HEK293 (cell line): Measurements from ENCODE around the gene OTUB2.

Source experiments
- CTCF ChIA-PET: fragments of 350-600 bp; formaldehyde crosslinking; extraction: SDS; loops from one replicate; lab custom pipeline; 2021; ENCODE audit warnings: antibody characterized with exemption; lab: Yijun Ruan, JAX
- POLR2A ChIA-PET: fragments of 300-600 bp; formaldehyde crosslinking; extraction: SDS; loops from one replicate; lab custom pipeline; 2020; ENCODE audit warnings: antibody characterized with exemption, inconsistent platforms; lab: Yijun Ruan, JAX
- H3K27ac ChIP-seq: fragments of 200-500 bp; sonication (Bioruptor generic); 2 replicates; pipeline ENCODE4 v1.5.1; 2014; ENCODE audit warnings: low read depth, low read length, control low read depth, inconsistent platforms; ENCODE audit errors: extremely low read depth
- H3K36me3 ChIP-seq, 2 experiments: fragments of 200-500 bp in 1 of 2; sonication (Bioruptor generic) in 1 of 2; 1 replicate in 1 of 2; 2 replicates in 1 of 2; pipeline ENCODE4 v1.5.1; 2014 to 2017; ENCODE audit warnings: inconsistent platforms in 2 of 2, low read length in 2 of 2; ENCODE audit not compliant: control insufficient read depth in 2 of 2, insufficient read depth in 1 of 2
- H3K4me1 ChIP-seq: fragments of 200-500 bp; sonication (Bioruptor generic); 2 replicates; pipeline ENCODE4 v1.5.1; 2014; ENCODE audit warnings: mild to moderate bottlenecking, low read length, inconsistent platforms; ENCODE audit not compliant: control insufficient read depth, insufficient read depth
- H3K4me3 ChIP-seq: 2 replicates; pipeline ENCODE4 v1.5.1; 2011; ENCODE audit warnings: low read depth, mild to moderate bottlenecking, control low read depth, low read length, moderate library complexity
- H3K9me3 ChIP-seq: fragments of 200-500 bp; sonication (Bioruptor generic); 2 replicates; pipeline ENCODE4 v1.5.1; 2014; ENCODE audit warnings: low read depth, low read length, inconsistent platforms; ENCODE audit not compliant: control insufficient read depth, insufficient read depth
- HIC1 ChIP-seq: fragments of 450-650 bp; formaldehyde crosslinking; IDR thresholded peaks from 2 replicates; pipeline ENCODE4 v1.5.1; 2016; ENCODE audit warnings: missing biosample characterization, missing genetic modification characterization
- YY1 ChIP-seq: fragments of 450-650 bp; formaldehyde crosslinking; IDR thresholded peaks from 2 replicates; pipeline ENCODE4 v1.5.1; 2018; ENCODE audit warnings: missing biosample characterization, missing genetic modification characterization
- ZBTB11 ChIP-seq: fragments of 450-650 bp; formaldehyde crosslinking; conservative IDR thresholded peaks from 2 replicates; pipeline ENCODE4 v1.5.1; 2016; ENCODE audit warnings: low read depth, missing biosample characterization, missing genetic modification characterization
- ZFHX2 ChIP-seq: fragments of 450-650 bp; formaldehyde crosslinking; conservative IDR thresholded peaks from 2 replicates; pipeline ENCODE4 v1.5.1; 2016; ENCODE audit warnings: missing biosample characterization, missing genetic modification characterization
- ZFP69B ChIP-seq: fragments of 450-650 bp; formaldehyde crosslinking; IDR thresholded peaks from 2 replicates; pipeline ENCODE4 v1.5.1; 2016; ENCODE audit warnings: missing biosample characterization, missing genetic modification characterization
- ZNF175 ChIP-seq: fragments of 450-650 bp; formaldehyde crosslinking; IDR thresholded peaks from 2 replicates; pipeline ENCODE4 v1.5.1; 2016; ENCODE audit warnings: missing biosample characterization, missing genetic modification characterization
- ZNF23 ChIP-seq: fragments of 450-650 bp; formaldehyde crosslinking; IDR thresholded peaks from 2 replicates; pipeline ENCODE4 v1.5.1; 2016; ENCODE audit warnings: missing biosample characterization, missing genetic modification characterization, borderline replicate concordance
- ZNF280C ChIP-seq: fragments of 450-650 bp; formaldehyde crosslinking; IDR thresholded peaks from 2 replicates; pipeline ENCODE4 v1.5.1; 2016; ENCODE audit warnings: missing biosample characterization, missing genetic modification characterization
- ZNF350 ChIP-seq: fragments of 450-650 bp; formaldehyde crosslinking; IDR thresholded peaks from 2 replicates; pipeline ENCODE4 v1.5.0; 2017; ENCODE audit warnings: missing biosample characterization, mild to moderate bottlenecking, missing genetic modification characterization
- ZNF510 ChIP-seq: fragments of 450-650 bp; formaldehyde crosslinking; IDR thresholded peaks from 2 replicates; pipeline ENCODE4 v1.5.1; 2018; ENCODE audit warnings: mild to moderate bottlenecking, missing genetic modification characterization, missing biosample characterization; ENCODE audit not compliant: insufficient replicate concordance
- ZNF585B ChIP-seq: fragments of 450-650 bp; formaldehyde crosslinking; IDR thresholded peaks from 2 replicates; pipeline ENCODE4 v1.5.1; 2016; ENCODE audit warnings: missing biosample characterization, missing genetic modification characterization
- ZNF596 ChIP-seq: fragments of 450-650 bp; IDR thresholded peaks from 2 replicates; pipeline ENCODE4 v1.5.0; 2018; ENCODE audit warnings: missing biosample characterization, mild to moderate bottlenecking, missing genetic modification characterization, moderate library complexity
- ZNF639 ChIP-seq: fragments of 450-650 bp; formaldehyde crosslinking; IDR thresholded peaks from 2 replicates; pipeline ENCODE4 v1.5.1; 2016; ENCODE audit warnings: missing biosample characterization, missing genetic modification characterization
- ZNF701 ChIP-seq: fragments of 450-650 bp; formaldehyde crosslinking; IDR thresholded peaks from 2 replicates; pipeline ENCODE4 v1.5.1; 2016; ENCODE audit warnings: missing biosample characterization, missing genetic modification characterization
- ZNF707 ChIP-seq: fragments of 450-650 bp; formaldehyde crosslinking; IDR thresholded peaks from 2 replicates; pipeline ENCODE4 v1.5.1; 2016; ENCODE audit warnings: missing biosample characterization, missing genetic modification characterization
- ZNF776 ChIP-seq: fragments of 450-650 bp; formaldehyde crosslinking; IDR thresholded peaks from 2 replicates; pipeline ENCODE4 v1.5.0; 2017; ENCODE audit warnings: missing biosample characterization, missing genetic modification characterization, borderline replicate concordance
- ZXDB ChIP-seq: fragments of 450-650 bp; formaldehyde crosslinking; IDR thresholded peaks from 2 replicates; pipeline ENCODE4 v1.5.1; 2016; ENCODE audit warnings: missing biosample characterization, missing genetic modification characterization

The OTUB2 gene

GRCh38 chr14:94045563-94046345, 19.6 kb downstream of the OTUB2 start:
- H3K9me3 ChIP-seq, result no peaks in the 10 kb centered on the region
- peaks cover 4% of the 10 kb centered on the region; the same call in 1 of the 2 replicates for H3K4me1 ChIP-seq
- TF ChIP-seq ZFHX2 (tag by site-specific recombination), result no peak
- TF ChIP-seq ZNF585B (tag by site-specific recombination), result no peak
- TF ChIP-seq YY1, result no peak
- no peak for TF ChIP-seq HIC1 (tag by site-specific recombination)
- no peak for TF ChIP-seq ZNF596 (tag by site-specific recombination)
- TF ChIP-seq ZNF639 (tag by site-specific recombination), result no peak
- TF ChIP-seq ZNF23, result no peak
- TF ChIP-seq ZNF776 (tag by site-specific recombination), result no peak
- no peak for TF ChIP-seq ZXDB (tag by site-specific recombination)
- TF ChIP-seq ZNF350, result no peak
- TF ChIP-seq, all 188 proteins: peak for 0
- Histone ChIP-seq H3K36me3 (peaks cover 23 to 78% of the 10 kb centered on the region in 2 experiments), H3K27ac (no peak overlapping the region), H3K4me3 (no peak overlapping the region)
- CTCF ChIA-PET, result interaction anchor here (0.9 to 1.0 kb wide), 2 partner anchors 9 kb away, joined by 3 read pairs; no protein-coding TSS in a partner anchor
- POLR2A ChIA-PET, result no interaction called here

GRCh38 chr14:94046696-94047250, 20.6 kb downstream of the OTUB2 start:
- H3K36me3 ChIP-seq, result peaks cover 28 to 88% of the 10 kb centered on the region in 2 experiments
- TF ChIP-seq ZNF280C (tag by site-specific recombination) (no peak), ZNF175 (tag by site-specific recombination) (no peak), ZNF510 (tag by site-specific recombination) (no peak), ZNF701 (tag by site-specific recombination) (no peak)
- ChIA-PET CTCF (interaction anchor here (1.0 to 3.4 kb wide), 4 partner anchors 10 to 134 kb away, joined by 3 to 19 read pairs (median 4); no protein-coding TSS in a partner anchor), POLR2A (no interaction called here)
- no peaks in the 10 kb centered on the region for H3K9me3 ChIP-seq
- peaks cover 4% of the 10 kb centered on the region; the same call in 1 of the 2 replicates for H3K4me1 ChIP-seq
- no peak overlapping the region for H3K4me3 ChIP-seq
- H3K27ac ChIP-seq, result no peak overlapping the region

GRCh38 chr14:94047581-94047980, 21.4 kb downstream of the OTUB2 start:
- ChIA-PET POLR2A (no interaction called here), CTCF (interaction anchor here (1.6 to 3.4 kb wide), 5 partner anchors 9 to 133 kb away, joined by 3 to 19 read pairs (median 6); no protein-coding TSS in a partner anchor)
- TF ChIP-seq ZFP69B (tag by site-specific recombination) (no peak), ZBTB11 (tag by site-specific recombination) (no peak), ZNF707 (tag by site-specific recombination) (no peak)

More at GRCh38 chr14:94047581-94047980, 21.4 kb downstream of the OTUB2 start:
- no peak overlapping the region for H3K27ac ChIP-seq
- no peaks in the 10 kb centered on the region for H3K9me3 ChIP-seq
- peaks cover 32 to 95% of the 10 kb centered on the region in 2 experiments for H3K36me3 ChIP-seq
- peaks cover 4% of the 10 kb centered on the region; the same call in 1 of the 2 replicates for H3K4me1 ChIP-seq
- H3K4me3 ChIP-seq, result no peak overlapping the region
